HL-60 (cell line): ENCODE results near the gene ALPK3.

ENCODE experiments used
- DNase-seq, 2 experiments: peaks; one replicate each; pipeline ENCODE4 v3.0.0-alpha.2; 2010 to 2020; ENCODE audit warnings: low read depth in 1 of 2, low spot score in 1 of 2
- H3K27ac ChIP-seq: fragments of 250-450 bp; sonication (Bioruptor Pico); replicated peaks from 2 replicates; pipeline ENCODE4 v1.5.1; 2020; ENCODE audit warnings: mild to moderate bottlenecking, moderate library complexity
- H3K27me3 ChIP-seq: fragments of 250-450 bp; sonication (Bioruptor Pico); 2 replicates; pipeline ENCODE4 v1.5.1; 2021; ENCODE audit warnings: mild to moderate bottlenecking, moderate library complexity; ENCODE audit not compliant: insufficient read depth, poor library complexity, severe bottlenecking
- H3K4me3 ChIP-seq: replicated peaks from 2 replicates; pipeline ENCODE4 v1.5.1; 2011; ENCODE audit warnings: mild to moderate bottlenecking, control low read depth, low read length; ENCODE audit not compliant: insufficient read depth
- GABPA ChIP-seq: IDR thresholded peaks from 2 replicates; pipeline ENCODE4 v1.6.1; 2012; ENCODE audit warnings: low read depth
- POLR2AphosphoS5 ChIP-seq: IDR thresholded peaks from 2 replicates; pipeline ENCODE4 v1.6.1; 2012; ENCODE audit warnings: low read depth
- SPI1 ChIP-seq: IDR thresholded peaks from 2 replicates; pipeline ENCODE4 v1.6.1; 2012; ENCODE audit warnings: low read depth, mild to moderate bottlenecking, borderline replicate concordance
- TF ChIP-seq, protein P1 (sequence below): IDR thresholded peaks from 2 replicates; pipeline ENCODE4 v1.6.1; 2012; ENCODE audit warnings: low read depth; ENCODE audit not compliant: insufficient replicate concordance
- TF ChIP-seq, protein P2 (sequence below): IDR thresholded peaks from one replicate; pipeline ENCODE4 v1.5.1; 2011; ENCODE audit warnings: low read length, control low read depth, inconsistent platforms; ENCODE audit not compliant: insufficient read depth

ALPK3 gene

DNA sequence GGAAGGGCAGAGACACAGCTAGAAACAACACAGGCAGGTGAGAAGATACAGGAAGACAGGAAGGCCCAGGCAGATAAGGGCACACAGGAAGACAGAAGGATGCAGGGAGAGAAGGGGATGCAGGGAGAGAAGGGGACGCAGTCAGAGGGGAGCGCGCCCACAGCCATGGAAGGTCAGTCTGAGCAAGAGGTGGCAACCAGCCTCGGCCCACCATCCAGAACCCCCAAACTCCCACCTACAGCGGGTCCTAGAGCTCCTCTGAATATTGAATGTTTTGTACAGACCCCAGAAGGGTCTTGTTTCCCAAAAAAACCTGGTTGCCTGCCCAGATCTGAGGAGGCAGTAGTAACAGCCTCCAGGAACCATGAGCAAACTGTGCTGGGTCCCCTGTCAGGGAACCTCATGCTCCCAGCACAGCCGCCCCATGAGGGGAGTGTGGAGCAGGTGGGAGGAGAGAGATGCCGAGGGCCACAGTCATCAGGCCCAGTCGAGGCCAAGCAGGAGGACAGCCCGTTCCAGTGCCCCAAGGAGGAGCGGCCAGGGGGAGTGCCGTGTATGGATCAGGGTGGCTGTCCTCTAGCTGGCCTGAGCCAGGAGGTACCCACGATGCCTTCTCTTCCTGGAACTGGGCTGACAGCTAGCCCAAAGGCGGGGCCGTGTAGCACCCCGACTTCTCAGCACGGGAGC, 39.7 kb downstream of the ALPK3 start:
- Histone ChIP-seq H3K27me3 (no peaks in the 10 kb centered on the region), H3K4me3 (no peak overlapping the region), H3K27ac (no peak overlapping the region)
- DNase-seq: no peak
- TF ChIP-seq, protein P1, sequence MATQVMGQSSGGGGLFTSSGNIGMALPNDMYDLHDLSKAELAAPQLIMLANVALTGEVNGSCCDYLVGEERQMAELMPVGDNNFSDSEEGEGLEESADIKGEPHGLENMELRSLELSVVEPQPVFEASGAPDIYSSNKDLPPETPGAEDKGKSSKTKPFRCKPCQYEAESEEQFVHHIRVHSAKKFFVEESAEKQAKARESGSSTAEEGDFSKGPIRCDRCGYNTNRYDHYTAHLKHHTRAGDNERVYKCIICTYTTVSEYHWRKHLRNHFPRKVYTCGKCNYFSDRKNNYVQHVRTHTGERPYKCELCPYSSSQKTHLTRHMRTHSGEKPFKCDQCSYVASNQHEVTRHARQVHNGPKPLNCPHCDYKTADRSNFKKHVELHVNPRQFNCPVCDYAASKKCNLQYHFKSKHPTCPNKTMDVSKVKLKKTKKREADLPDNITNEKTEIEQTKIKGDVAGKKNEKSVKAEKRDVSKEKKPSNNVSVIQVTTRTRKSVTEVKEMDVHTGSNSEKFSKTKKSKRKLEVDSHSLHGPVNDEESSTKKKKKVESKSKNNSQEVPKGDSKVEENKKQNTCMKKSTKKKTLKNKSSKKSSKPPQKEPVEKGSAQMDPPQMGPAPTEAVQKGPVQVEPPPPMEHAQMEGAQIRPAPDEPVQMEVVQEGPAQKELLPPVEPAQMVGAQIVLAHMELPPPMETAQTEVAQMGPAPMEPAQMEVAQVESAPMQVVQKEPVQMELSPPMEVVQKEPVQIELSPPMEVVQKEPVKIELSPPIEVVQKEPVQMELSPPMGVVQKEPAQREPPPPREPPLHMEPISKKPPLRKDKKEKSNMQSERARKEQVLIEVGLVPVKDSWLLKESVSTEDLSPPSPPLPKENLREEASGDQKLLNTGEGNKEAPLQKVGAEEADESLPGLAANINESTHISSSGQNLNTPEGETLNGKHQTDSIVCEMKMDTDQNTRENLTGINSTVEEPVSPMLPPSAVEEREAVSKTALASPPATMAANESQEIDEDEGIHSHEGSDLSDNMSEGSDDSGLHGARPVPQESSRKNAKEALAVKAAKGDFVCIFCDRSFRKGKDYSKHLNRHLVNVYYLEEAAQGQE: no peak
- TF ChIP-seq, protein P2, sequence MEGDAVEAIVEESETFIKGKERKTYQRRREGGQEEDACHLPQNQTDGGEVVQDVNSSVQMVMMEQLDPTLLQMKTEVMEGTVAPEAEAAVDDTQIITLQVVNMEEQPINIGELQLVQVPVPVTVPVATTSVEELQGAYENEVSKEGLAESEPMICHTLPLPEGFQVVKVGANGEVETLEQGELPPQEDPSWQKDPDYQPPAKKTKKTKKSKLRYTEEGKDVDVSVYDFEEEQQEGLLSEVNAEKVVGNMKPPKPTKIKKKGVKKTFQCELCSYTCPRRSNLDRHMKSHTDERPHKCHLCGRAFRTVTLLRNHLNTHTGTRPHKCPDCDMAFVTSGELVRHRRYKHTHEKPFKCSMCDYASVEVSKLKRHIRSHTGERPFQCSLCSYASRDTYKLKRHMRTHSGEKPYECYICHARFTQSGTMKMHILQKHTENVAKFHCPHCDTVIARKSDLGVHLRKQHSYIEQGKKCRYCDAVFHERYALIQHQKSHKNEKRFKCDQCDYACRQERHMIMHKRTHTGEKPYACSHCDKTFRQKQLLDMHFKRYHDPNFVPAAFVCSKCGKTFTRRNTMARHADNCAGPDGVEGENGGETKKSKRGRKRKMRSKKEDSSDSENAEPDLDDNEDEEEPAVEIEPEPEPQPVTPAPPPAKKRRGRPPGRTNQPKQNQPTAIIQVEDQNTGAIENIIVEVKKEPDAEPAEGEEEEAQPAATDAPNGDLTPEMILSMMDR: no peak
- no peak for TF ChIP-seq SPI1
- TF ChIP-seq GABPA: no peak
- no peak for TF ChIP-seq POLR2AphosphoS5

DNA sequence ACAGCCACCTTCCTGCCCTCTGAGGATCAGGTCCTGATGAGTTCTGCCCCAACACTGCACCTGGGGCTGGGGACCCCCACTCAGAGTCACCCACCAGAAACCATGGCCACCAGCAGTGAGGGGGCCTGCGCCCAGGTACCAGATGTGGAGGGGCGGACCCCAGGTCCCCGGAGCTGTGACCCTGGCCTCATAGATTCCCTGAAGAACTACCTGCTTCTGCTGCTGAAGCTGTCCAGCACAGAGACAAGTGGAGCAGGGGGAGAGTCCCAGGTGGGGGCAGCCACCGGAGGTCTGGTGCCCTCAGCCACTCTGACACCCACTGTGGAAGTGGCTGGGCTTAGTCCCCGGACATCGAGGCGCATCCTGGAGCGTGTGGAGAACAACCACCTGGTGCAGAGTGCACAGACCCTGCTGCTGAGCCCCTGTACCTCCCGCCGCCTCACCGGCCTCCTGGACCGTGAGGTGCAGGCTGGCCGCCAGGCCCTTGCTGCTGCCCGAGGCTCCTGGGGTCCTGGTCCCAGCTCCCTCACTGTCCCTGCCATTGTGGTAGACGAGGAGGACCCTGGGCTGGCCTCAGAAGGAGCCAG, 40.4 kb downstream of the ALPK3 start:
- TF ChIP-seq, protein P1: no peak
- H3K4me3 ChIP-seq: no peak overlapping the region
- H3K27me3 ChIP-seq: no peaks in the 10 kb centered on the region
- H3K27ac ChIP-seq: no peak overlapping the region
- DNase-seq: no peak

DNA sequence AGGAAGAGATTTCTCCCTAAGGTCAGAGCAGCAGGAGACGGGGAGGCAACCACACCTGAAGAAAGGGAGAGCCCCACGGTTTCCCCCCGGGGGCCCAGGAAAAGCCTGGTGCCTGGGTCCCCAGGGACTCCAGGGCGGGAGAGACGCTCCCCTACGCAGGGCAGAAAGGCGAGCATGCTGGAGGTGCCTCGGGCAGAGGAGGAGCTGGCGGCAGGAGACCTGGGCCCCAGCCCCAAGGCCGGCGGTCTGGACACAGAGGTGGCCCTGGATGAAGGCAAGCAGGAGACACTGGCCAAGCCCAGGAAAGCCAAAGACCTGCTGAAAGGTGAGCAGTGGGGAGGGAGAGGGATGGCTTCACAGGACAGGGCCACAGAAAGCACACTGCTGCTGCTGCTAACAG, 41.1 kb downstream of the ALPK3 start:
- H3K27me3 ChIP-seq: no peaks in the 10 kb centered on the region
- H3K27ac ChIP-seq: no peak overlapping the region
- no peak overlapping the region for H3K4me3 ChIP-seq
- DNase-seq: no peak
- TF ChIP-seq POLR2AphosphoS5 (no peak), GABPA (no peak), SPI1 (no peak)
- TF ChIP-seq, protein P2: no peak
- TF ChIP-seq, protein P1: no peak
